Ascending aorta (tissue), 2 donors: ENCODE results near the gene CACNA1G. TPM values are rescaled to one million over a fixed set of nuclear protein-coding genes. Genes with fewer than 3 reads are reported as not detected.
A peak's percentile ranks its signal among the peaks of the same experiment; 100 is the strongest.

Experiments used
- DNase-seq, 2 donors: peaks; one replicate each; pipeline ENCODE4 v3.0.0-alpha.2; 2019; ENCODE audit warnings: low spot score in 2 of 2
- H3K27ac ChIP-seq, 2 donors: fragments of 200-600 bp; sonication (generic); one replicate each; pipeline ENCODE4 v1.5.1; 2016 to 2017; ENCODE audit warnings: mild to moderate bottlenecking in 1 of 2
- H3K27me3 ChIP-seq: fragments of 200-600 bp; sonication (generic); one replicate; pipeline ENCODE4 v1.5.1; 2017
- H3K36me3 ChIP-seq, 2 donors: fragments of 200-600 bp; sonication (generic); one replicate each; pipeline ENCODE4 v1.5.1; 2016
- H3K4me1 ChIP-seq, 2 donors: fragments of 200-600 bp; sonication (generic); one replicate each; pipeline ENCODE4 v1.5.1; 2016 to 2017; ENCODE audit warnings: mild to moderate bottlenecking in 1 of 2
- H3K4me3 ChIP-seq, 2 donors: fragments of 200-600 bp; sonication (generic); one replicate each; pipeline ENCODE4 v1.5.1; 2016 to 2017; ENCODE audit warnings: mild to moderate bottlenecking in 1 of 2
- H3K9me3 ChIP-seq, 2 donors: fragments of 200-600 bp; sonication (generic); one replicate each; pipeline ENCODE4 v1.5.1; 2016
- CTCF ChIP-seq, 3 experiments: fragments of 200-600 bp in 2 of 3; fragments of 450-650 bp in 1 of 3; sonication (generic) in 2 of 3; IDR thresholded peaks; one replicate each; pipeline ENCODE4 v1.5.1; 2016 to 2019; ENCODE audit warnings: antibody characterized with exemption in 3 of 3, mild to moderate bottlenecking in 1 of 3, moderate library complexity in 1 of 3
- intact Hi-C: fragments of 100-400 bp; cut with DNase I; formaldehyde crosslinking; loops from one replicate; pipeline ENCODE4 v1.15.1; 2023
- total RNA-seq: library from RNA; depleted of rRNA; stranded (reverse); fragments of >200 nt; gene quantifications from one replicate; pipeline ENCODE4 v1.1.0, GENCODE V29; 2016

The CACNA1G gene
- total RNA-seq, 1 donor from 2014 or later, result 1.2 TPM

GRCh38 chr17:50665838-50666237, 105.3 kb downstream of the CACNA1G start:
- no peaks in the 10 kb centered on the region for H3K36me3 ChIP-seq
- no peak overlapping the region for H3K27ac ChIP-seq
- H3K4me3 ChIP-seq, result no peak overlapping the region
- no peak for DNase-seq
- H3K27me3 ChIP-seq, result no peaks in the 10 kb centered on the region
- H3K9me3 ChIP-seq, result no peaks in the 10 kb centered on the region
- intact Hi-C loops, result no loop called here
- H3K4me1 ChIP-seq, result peaks cover 8 to 16% of the 10 kb centered on the region in 2 donors
- TF ChIP-seq CTCF (IDR thresholded peaks at IDR 0.05), result no peak

- Histone ChIP-seq H3K4me3 (no peak overlapping the region), H3K27ac (no peak overlapping the region), H3K36me3 (no peaks in the 10 kb centered on the region), H3K9me3 (no peaks in the 10 kb centered on the region), H3K4me1 (peaks cover 4 to 11% of the 10 kb centered on the region in 2 donors), H3K27me3 (no peaks in the 10 kb centered on the region)
- no peak for TF ChIP-seq CTCF (IDR thresholded peaks at IDR 0.05)
- intact Hi-C loops, result no loop called here
- no peak for DNase-seq
Measured at GRCh38 chr17:50666316-50666715, 105.8 kb downstream of the CACNA1G start.

GRCh38 chr17:50667259-50668024, 106.9 kb downstream of the CACNA1G start:
- no peaks in the 10 kb centered on the region for H3K4me1 ChIP-seq
- no peak for DNase-seq
- no peaks in the 10 kb centered on the region for H3K9me3 ChIP-seq
- H3K27ac ChIP-seq, result no peak overlapping the region
- no peak for TF ChIP-seq CTCF (IDR thresholded peaks at IDR 0.05)
- H3K36me3 ChIP-seq, result no peaks in the 10 kb centered on the region
- intact Hi-C loops, result no loop called here
- H3K4me3 ChIP-seq, result no peak overlapping the region
- H3K27me3 ChIP-seq, result no peaks in the 10 kb centered on the region

GRCh38 chr17:50668025-50668837, 107.7 kb downstream of the CACNA1G start:
- Histone ChIP-seq H3K27me3 (no peaks in the 10 kb centered on the region), H3K9me3 (no peaks in the 10 kb centered on the region), H3K27ac (peak overlapping the region in 1 of 2 donors; percentile 28), H3K4me1 (peaks cover 2 to 3% of the 10 kb centered on the region in 2 donors), H3K36me3 (no peaks in the 10 kb centered on the region), H3K4me3 (no peak overlapping the region)
- no peak for TF ChIP-seq CTCF (IDR thresholded peaks at IDR 0.05)
- intact Hi-C loops, result no loop called here
- DNase-seq, result no peak

- Histone ChIP-seq H3K4me3 (no peak overlapping the region), H3K27ac (peak overlapping the region in 1 of 2 donors; percentile 28), H3K27me3 (no peaks in the 10 kb centered on the region), H3K9me3 (no peaks in the 10 kb centered on the region), H3K36me3 (no peaks in the 10 kb centered on the region), H3K4me1 (peaks cover 2 to 7% of the 10 kb centered on the region in 2 donors)
- TF ChIP-seq CTCF (IDR thresholded peaks at IDR 0.05), result no peak
- intact Hi-C loops, result no loop called here
- no peak for DNase-seq
Measured at GRCh38 chr17:50668838-50669581, 108.5 kb downstream of the CACNA1G start.
